Nephron (organoid): ENCODE results near the gene RASGRF2.

ENCODE experiments used
- H3K27ac Mint-ChIP-seq, 3 experiments: 2 replicates each; pipeline ENCODE4 v1.8.0; 2020; ENCODE audit warnings: mixed read lengths in 3 of 3, mild to moderate bottlenecking in 2 of 3, moderate library complexity in 1 of 3
- H3K27me3 Mint-ChIP-seq: 2 replicates; pipeline ENCODE4 v1.8.0; 2021; ENCODE audit warnings: low read depth, mild to moderate bottlenecking, moderate library complexity, mixed read lengths
- H3K36me3 Mint-ChIP-seq: 2 replicates; pipeline ENCODE4 v1.8.0; 2020; ENCODE audit warnings: low read depth, mixed read lengths
- H3K4me1 Mint-ChIP-seq: 2 replicates; pipeline ENCODE4 v1.8.0; 2020; ENCODE audit warnings: mixed read lengths
- H3K4me3 Mint-ChIP-seq, 3 experiments: 2 replicates each; pipeline ENCODE4 v1.8.0; 2020; ENCODE audit warnings: mild to moderate bottlenecking in 3 of 3, mixed read lengths in 3 of 3, moderate library complexity in 2 of 3
- H3K9me3 Mint-ChIP-seq: 2 replicates; pipeline ENCODE4 v1.8.0; 2020; ENCODE audit warnings: mixed read lengths
- CTCF ChIP-seq, 3 experiments: fragments of 200-600 bp; sonication (generic); IDR thresholded peaks; one replicate each; pipeline ENCODE4 v1.5.0; 2021; ENCODE audit warnings: antibody characterized with exemption in 3 of 3; ENCODE audit not compliant: unreplicated experiment in 3 of 3

Gene RASGRF2

GRCh38 chr5:81209869-81210493, 249.8 kb downstream of the RASGRF2 start:
- Mint-ChIP-seq H3K4me3 (no peak overlapping the region), H3K27me3 (peaks cover 16% of the 10 kb centered on the region), H3K27ac (no peak overlapping the region), H3K4me1 (peaks cover 3% of the 10 kb centered on the region), H3K36me3 (peaks cover 4% of the 10 kb centered on the region), H3K9me3 (no peaks in the 10 kb centered on the region)
- TF ChIP-seq CTCF (IDR thresholded peaks at IDR 0.05; ENCODE audit: unreplicated experiment in 3 of 3), result no peak

DNA sequence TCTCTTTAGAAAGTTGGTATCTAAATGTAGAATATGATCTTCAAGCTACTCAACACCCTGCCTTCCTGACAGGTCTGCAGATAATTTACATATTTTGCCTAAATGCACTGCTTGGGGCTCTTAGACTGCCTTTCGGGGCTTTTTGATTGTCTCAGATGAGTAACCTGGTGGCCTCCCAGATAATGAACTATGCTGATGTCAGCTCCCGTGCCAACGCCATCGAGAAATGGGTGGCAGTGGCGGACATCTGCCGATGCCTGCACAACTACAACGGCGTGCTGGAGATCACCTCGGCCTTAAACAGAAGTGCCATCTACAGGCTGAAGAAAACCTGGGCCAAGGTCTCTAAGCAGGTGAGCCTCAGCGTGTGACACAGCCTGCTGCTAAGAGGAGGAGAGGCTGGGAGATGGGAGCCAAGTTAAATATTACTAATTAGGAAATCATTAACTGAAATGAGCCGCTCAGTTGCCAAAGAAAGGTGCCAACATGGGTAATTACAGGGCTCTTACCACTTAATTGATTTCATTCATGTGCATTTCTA, 252.1 kb downstream of the RASGRF2 start:
- peaks cover 4% of the 10 kb centered on the region for H3K36me3 Mint-ChIP-seq
- H3K27me3 Mint-ChIP-seq, result peaks cover 12% of the 10 kb centered on the region
- no peak overlapping the region for H3K27ac Mint-ChIP-seq
- H3K9me3 Mint-ChIP-seq, result no peaks in the 10 kb centered on the region
- no peak for TF ChIP-seq CTCF (IDR thresholded peaks at IDR 0.05; ENCODE audit: unreplicated experiment in 3 of 3)
- H3K4me1 Mint-ChIP-seq, result peaks cover 3% of the 10 kb centered on the region
- no peak overlapping the region for H3K4me3 Mint-ChIP-seq

DNA sequence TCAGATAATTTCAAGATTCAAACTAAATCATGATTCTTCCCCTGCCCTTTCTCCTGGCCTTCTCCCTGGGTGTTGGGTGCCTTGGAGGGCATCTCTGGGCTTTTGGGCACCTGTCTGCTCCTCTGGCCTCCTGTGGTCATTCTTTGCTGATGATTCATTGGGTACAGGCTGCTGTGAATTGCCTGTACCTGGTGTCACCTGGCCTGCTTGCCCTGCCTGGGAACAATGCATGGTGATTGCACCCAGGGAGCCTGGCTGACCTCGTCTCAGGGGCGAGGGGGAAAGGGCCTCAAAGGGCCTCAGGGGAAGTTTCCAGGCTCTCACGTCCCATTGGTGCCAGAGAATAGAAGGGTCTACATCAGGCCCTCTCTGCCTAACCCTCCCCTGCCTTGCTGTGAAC, 252.9 kb downstream of the RASGRF2 start:
- no peak overlapping the region for H3K27ac Mint-ChIP-seq
- no peak for TF ChIP-seq CTCF (IDR thresholded peaks at IDR 0.05; ENCODE audit: unreplicated experiment in 3 of 3)
- no peak overlapping the region for H3K4me3 Mint-ChIP-seq
- H3K9me3 Mint-ChIP-seq, result no peaks in the 10 kb centered on the region
- H3K4me1 Mint-ChIP-seq, result peaks cover 3% of the 10 kb centered on the region
- H3K27me3 Mint-ChIP-seq, result peaks cover 8% of the 10 kb centered on the region
- H3K36me3 Mint-ChIP-seq, result peaks cover 4% of the 10 kb centered on the region

DNA sequence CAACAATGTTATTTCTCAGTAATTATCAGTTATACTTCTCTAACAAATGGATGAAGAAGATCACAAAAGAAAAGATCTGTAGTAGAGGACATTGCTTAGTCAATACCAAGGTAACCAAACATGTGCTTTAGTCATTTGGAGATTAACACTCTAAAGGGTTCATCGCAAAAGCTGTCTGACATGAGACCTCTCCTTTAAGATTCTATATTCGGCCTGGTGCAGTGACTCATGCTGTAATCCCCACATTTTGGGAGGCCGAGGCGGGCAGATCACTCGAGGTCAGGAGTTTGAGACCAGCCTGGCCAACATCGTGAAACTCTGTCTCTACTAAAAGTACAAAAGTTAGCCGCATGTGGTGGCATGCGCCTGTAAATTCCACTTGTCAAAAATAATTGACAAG, 254.7 kb downstream of the RASGRF2 start:
- TF ChIP-seq CTCF (IDR thresholded peaks at IDR 0.05; ENCODE audit: unreplicated experiment in 3 of 3), result no peak
- H3K27ac Mint-ChIP-seq, result no peak overlapping the region
- peaks cover 10% of the 10 kb centered on the region for H3K36me3 Mint-ChIP-seq
- H3K4me3 Mint-ChIP-seq, result no peak overlapping the region
- peaks cover 2% of the 10 kb centered on the region for H3K4me1 Mint-ChIP-seq
- peaks cover 5% of the 10 kb centered on the region for H3K27me3 Mint-ChIP-seq
- no peaks in the 10 kb centered on the region for H3K9me3 Mint-ChIP-seq

DNA sequence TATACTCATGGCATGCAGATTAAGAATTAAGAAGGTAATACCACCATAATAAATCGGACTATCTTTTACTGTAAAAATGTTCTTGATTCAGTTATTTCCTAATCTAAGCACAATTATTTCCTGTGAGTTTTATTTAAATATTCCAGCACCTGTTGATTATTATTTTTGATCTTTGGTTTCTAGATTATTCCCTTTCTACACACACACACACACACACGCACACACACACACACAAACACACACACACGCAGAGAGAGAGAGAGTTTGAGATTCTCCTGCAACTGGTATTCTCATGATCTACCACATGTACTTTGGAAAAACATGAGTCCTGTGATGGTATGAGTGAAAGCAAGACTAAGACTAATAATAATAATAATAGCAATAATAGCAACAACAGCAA, 256.0 kb downstream of the RASGRF2 start:
- H3K27ac Mint-ChIP-seq, result no peak overlapping the region
- H3K36me3 Mint-ChIP-seq, result peaks cover 13% of the 10 kb centered on the region
- peaks cover 5% of the 10 kb centered on the region for H3K27me3 Mint-ChIP-seq
- no peaks in the 10 kb centered on the region for H3K9me3 Mint-ChIP-seq
- TF ChIP-seq CTCF (IDR thresholded peaks at IDR 0.05; ENCODE audit: unreplicated experiment in 3 of 3), result no peak
- H3K4me3 Mint-ChIP-seq, result no peak overlapping the region
- H3K4me1 Mint-ChIP-seq, result no peaks in the 10 kb centered on the region

DNA sequence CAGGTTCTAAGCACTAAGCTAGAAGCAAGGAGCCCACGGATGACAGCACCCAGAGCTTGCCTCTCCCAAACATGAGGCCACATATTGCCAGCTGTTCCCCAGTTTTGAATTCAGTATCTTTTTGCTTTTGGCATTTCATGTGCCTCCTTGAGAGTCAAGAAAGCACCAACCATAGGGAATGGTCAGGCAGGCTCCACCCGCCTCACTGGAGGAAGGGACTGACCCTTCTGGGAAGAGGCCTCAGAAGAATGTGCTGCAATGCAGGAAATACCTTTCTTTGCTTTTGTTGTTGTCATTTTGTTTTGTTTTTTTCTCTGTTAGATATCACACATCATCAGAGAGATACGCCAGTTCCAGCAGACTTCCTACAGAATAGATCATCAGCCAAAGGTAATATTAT, 259.2 kb downstream of the RASGRF2 start:
- H3K4me3 Mint-ChIP-seq, result no peak overlapping the region
- peaks cover 2% of the 10 kb centered on the region for H3K27me3 Mint-ChIP-seq
- no peaks in the 10 kb centered on the region for H3K9me3 Mint-ChIP-seq
- no peaks in the 10 kb centered on the region for H3K4me1 Mint-ChIP-seq
- no peak for TF ChIP-seq CTCF (IDR thresholded peaks at IDR 0.05; ENCODE audit: unreplicated experiment in 3 of 3)
- H3K27ac Mint-ChIP-seq, result no peak overlapping the region
- H3K36me3 Mint-ChIP-seq, result peaks cover 13% of the 10 kb centered on the region
